T-helper 17 cell (primary cell): ENCODE data around the gene MYO15B. TPM values are rescaled to one million over a fixed set of nuclear protein-coding genes. Genes with fewer than 3 reads are reported as not detected.

ENCODE experiments used
- total RNA-seq, 4 donors: library from RNA in 2 of 4; stranded (reverse) in 2 of 4; gene quantifications; one replicate each; pipeline ENCODE4 v1.2.3 and lab custom pipeline; 2022 to 2026

MYO15B gene
- total RNA-seq, 2 donors from 2014 or later: 42.2 to 69.3 TPM

Other genes with a start within 250 kb of the MYO15B start
- gene GRB2, start 182.1 kb upstream of the MYO15B start, total RNA-seq: 100 to 1,000 TPM; 112 to 117 TPM
- 10 to 100 TPM; 70.1 to 70.2 TPM for gene TMEM94, start 131.2 kb upstream of the MYO15B start, total RNA-seq
- under 1 TPM; 0.08 to 0.40 TPM for gene CASKIN2, start 72.3 kb upstream of the MYO15B start, total RNA-seq
- 10 to 100 TPM; 49.7 to 56.5 TPM for gene TSEN54, start 71.3 kb upstream of the MYO15B start, total RNA-seq
- 10 to 100 TPM; 39.3 to 41.9 TPM for gene LLGL2, start 62.1 kb upstream of the MYO15B start, total RNA-seq
- gene SMIM5, start 45.6 kb downstream of the MYO15B start, total RNA-seq: 1 to 10 TPM in 1 of 2 donors, under 1 TPM in 1; 0.40 to 8.4 TPM
- gene RECQL5, start 79.4 kb downstream of the MYO15B start, total RNA-seq: 10 to 100 TPM; 24.1 to 30.6 TPM
- gene SAP30BP, start 79.5 kb downstream of the MYO15B start, total RNA-seq: 100 to 1,000 TPM; 178 to 235 TPM
- gene ITGB4, start 133.7 kb downstream of the MYO15B start, total RNA-seq: under 1 TPM in 1 of 2 donors, not detected in 1; 0.72 TPM
- gene GALK1, start 177.4 kb downstream of the MYO15B start, total RNA-seq: 1 to 10 TPM; 9.6 to 9.7 TPM
- gene UNK, start 197.0 kb downstream of the MYO15B start, total RNA-seq: 10 to 100 TPM; 30.3 to 33.4 TPM